ENCODE data around the gene PTOV1.

PTOV1 gene

DNA sequence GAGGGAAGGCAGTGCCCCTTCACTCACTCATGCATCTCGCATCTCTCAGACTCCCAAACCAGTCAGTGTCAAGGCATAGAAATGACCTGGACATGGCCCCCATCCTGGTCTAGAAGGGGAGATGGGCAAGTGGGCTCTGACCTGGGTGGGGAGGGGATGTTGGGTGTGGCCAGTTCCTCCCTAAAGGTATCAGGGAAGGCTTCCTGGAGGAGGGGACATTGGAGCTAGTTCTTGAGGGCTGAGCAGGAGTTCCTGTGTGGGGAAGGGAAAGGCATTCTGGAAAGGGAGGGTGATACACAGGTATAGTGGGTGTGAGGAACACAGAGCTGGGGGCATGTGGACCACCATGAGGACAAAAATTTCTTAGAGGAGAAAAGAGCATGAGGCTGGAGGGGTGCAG, 41.8 kb downstream of the PTOV1 start:
- no peak overlapping the region for H3K4me3 ChIP-seq (ENCODE audit: low read depth, low read length)
- DNase-seq (ENCODE audit: low read depth): no peak
- TF ChIP-seq, protein P1, sequence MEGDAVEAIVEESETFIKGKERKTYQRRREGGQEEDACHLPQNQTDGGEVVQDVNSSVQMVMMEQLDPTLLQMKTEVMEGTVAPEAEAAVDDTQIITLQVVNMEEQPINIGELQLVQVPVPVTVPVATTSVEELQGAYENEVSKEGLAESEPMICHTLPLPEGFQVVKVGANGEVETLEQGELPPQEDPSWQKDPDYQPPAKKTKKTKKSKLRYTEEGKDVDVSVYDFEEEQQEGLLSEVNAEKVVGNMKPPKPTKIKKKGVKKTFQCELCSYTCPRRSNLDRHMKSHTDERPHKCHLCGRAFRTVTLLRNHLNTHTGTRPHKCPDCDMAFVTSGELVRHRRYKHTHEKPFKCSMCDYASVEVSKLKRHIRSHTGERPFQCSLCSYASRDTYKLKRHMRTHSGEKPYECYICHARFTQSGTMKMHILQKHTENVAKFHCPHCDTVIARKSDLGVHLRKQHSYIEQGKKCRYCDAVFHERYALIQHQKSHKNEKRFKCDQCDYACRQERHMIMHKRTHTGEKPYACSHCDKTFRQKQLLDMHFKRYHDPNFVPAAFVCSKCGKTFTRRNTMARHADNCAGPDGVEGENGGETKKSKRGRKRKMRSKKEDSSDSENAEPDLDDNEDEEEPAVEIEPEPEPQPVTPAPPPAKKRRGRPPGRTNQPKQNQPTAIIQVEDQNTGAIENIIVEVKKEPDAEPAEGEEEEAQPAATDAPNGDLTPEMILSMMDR (conservative IDR thresholded peaks at IDR 0.05; ENCODE audit: low read depth, low read length): no peak

GRCh38 chr19:49894011-49894664, 43.2 kb downstream of the PTOV1 start:
- TF ChIP-seq, protein P1 (conservative IDR thresholded peaks at IDR 0.05; ENCODE audit: low read depth, low read length): no peak
- no peak for DNase-seq (ENCODE audit: low read depth)
- no peak overlapping the region for H3K4me3 ChIP-seq (ENCODE audit: low read depth, low read length)

- TF ChIP-seq, protein P1 (conservative IDR thresholded peaks at IDR 0.05; ENCODE audit: low read depth, low read length): no peak
- H3K4me3 ChIP-seq (ENCODE audit: low read depth, low read length): no peak overlapping the region
- DNase-seq (ENCODE audit: low read depth): no peak
These were observed 44.1 kb downstream of the PTOV1 start for GRCh38 chr19:49894879-49895565.

DNA sequence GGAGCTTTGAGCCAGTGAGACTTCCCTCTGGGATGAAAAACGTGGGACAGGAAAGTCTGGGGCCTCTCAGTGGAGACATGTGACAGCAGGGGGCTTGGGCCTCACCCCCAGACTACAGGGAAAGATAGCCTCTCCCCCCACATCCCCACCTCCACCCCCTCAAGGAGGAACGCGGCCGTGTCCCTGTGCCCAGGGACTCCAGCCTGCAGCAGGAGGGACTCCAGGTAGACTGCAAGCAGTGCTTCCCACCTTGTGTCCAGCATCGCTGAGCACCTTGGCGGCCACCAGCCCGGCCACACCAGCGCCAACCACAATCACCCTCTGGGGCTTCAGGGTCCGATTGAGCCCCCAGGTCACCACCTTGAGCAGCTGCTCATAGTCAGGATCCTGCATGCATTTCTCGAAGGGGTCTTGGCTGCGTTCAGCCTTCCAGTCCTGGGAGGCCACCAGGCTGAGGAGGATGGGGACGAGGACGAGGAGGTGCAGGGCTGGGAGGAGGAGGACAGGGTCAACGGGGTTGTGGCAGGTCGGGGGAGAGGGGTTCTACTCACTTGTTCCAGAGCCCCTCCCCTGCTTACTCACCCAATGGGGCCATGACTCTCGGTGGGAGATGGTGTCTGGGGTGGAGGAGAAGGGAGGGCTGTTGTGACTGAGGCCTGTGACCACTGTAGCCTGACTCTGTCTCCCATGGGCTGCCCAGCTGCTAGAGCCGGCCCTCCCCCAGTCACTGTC, 44.8 kb downstream of the PTOV1 start:
- TF ChIP-seq, protein P1 (conservative IDR thresholded peaks at IDR 0.05; ENCODE audit: low read depth, low read length): no peak
- no peak overlapping the region for H3K4me3 ChIP-seq (ENCODE audit: low read depth, low read length)
- DNase-seq (ENCODE audit: low read depth): no peak

DNA sequence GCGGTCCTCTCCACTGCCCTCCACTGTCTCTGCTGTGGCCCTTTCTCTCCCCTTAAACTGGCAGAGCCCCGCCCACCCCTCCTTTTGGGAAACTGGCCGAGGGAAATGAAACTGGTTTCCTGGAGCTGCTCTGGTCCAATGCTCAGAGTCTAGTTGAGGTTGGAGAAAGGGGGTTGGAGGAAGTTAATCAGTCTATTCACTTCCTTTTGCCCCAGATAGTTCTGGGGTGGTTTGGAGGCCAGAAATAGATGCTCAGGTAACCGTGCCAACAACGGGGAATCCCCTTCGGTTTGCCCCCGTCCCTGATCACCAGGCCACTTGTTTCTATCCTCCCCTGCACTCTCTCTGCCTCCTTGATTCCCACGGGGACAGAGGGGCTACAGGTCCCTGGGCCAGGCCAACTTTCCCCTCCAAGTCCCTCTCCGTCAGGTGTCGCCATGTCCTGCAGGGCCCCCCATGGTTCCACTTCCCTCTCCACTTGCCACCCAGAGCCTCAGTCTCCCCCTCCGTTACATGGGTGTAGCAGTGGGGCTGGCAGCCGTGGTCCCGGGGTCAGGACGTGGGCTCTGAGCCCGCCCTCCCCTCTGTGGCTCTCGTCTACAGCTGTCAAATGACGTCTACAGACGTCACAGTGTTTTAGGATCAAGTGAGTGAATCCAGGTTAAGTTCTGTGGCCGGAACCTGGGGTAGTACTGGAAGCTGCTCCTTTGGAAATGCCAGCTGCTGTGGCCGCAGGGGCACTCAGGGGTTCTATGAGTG, 46.1 kb downstream of the PTOV1 start, which contains the start of gene IL4I1:
IL4I1 (minus strand) TSS at position 25 of the 759 bp plus-strand sequence. CDS start 727 bp downstream, outside the sequence.
- TF ChIP-seq, protein P1 (conservative IDR thresholded peaks at IDR 0.05; ENCODE audit: low read depth, low read length): no peak
- no peak within 1 kb of the TSS for H3K4me3 ChIP-seq (ENCODE audit: low read depth, low read length)
- no peak for DNase-seq (ENCODE audit: low read depth)

- H3K4me3 ChIP-seq (ENCODE audit: low read depth, low read length): no peak overlapping the region
- no peak for DNase-seq (ENCODE audit: low read depth)
- TF ChIP-seq, protein P1 (conservative IDR thresholded peaks at IDR 0.05; ENCODE audit: low read depth, low read length): no peak
These were observed 53.2 kb downstream of the PTOV1 start for GRCh38 chr19:49904136-49904535.
